HG03139 (cell line): ENCODE data around the gene COL23A1.

ENCODE experiments used
- ATAC-seq: cut with Tn5 transposase; IDR thresholded peaks from one replicate; pipeline ENCODE4 v1.9.1; 2021; ENCODE audit not compliant: unreplicated experiment

The COL23A1 gene

DNA sequence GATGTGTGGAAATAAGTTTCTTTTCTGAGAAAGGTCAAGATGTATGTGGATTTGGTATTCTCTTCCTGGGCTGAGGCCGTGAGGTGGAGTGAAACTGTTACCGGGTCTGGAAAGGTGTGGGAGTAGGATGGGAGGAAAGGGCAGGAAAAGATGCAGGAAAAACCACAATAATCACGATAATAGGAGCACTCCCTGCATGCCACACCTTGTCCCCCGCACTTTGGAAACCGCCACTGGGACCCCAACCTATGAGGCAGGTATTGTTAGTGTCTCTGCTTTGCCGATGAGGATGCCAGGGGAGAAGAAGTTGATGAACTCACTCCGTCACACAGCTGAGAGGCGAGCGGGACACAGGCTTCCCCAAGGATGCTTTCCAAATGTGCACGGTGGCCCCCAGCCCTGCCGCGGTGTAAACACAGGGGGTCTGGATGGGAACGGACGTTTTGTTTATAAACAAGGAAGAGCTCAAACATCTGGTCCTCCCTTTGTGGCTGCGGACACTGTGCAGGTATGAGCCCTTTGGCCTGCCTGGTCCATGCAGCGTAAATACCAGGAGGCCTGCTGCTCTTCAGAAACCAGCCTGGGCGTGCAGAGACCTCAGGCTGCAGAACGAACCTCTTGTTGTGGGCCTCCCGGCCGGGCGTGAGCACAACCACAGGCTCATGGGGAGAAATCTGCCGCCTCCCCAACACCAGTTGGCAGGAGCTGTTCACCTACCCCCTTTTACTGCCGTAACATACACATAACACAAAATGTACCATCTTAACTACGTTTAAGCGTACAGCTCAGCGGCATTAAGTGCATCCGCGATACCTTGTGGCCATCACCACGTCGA, 126.7 kb downstream of the COL23A1 start:
- ATAC-seq, result no peak

DNA sequence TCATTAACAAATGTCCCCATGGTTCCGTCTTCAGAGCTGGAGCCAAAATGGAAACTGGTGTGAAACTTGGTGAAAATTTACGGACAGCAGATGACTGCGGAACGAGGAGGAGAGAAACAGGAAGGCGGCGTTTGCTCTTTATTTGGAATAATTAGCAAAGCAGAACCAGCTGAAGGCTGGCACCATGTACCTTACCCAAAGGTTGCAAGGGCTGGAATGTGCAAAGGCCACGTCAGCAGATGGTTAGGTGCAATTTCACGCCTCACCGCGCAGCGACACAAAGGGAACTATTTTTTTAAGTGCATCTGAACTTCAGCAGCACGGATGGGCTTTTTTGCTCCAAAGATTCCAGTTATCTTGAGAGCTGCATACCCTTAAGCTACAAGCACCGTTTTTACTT, 127.4 kb downstream of the COL23A1 start:
- ATAC-seq, result no peak

DNA sequence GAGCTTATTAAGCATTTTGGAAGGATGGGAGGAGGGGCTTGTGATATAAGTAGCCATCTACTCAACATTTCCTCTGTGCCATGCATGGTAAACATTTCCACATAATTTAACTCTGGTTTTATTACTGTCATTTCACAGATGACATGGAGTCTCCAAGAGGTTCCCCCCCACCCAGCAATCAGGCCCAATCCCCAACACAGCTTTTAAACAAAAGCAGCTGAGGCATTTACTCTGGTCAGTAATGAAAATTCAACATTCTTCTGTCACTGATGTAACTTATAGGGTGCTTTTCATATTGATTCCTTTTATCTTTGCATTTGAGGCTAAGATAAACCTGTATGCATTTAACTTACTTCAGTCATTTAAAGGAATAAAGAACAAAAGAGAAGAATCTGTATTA, 128.1 kb downstream of the COL23A1 start:
- ATAC-seq, result no peak

DNA sequence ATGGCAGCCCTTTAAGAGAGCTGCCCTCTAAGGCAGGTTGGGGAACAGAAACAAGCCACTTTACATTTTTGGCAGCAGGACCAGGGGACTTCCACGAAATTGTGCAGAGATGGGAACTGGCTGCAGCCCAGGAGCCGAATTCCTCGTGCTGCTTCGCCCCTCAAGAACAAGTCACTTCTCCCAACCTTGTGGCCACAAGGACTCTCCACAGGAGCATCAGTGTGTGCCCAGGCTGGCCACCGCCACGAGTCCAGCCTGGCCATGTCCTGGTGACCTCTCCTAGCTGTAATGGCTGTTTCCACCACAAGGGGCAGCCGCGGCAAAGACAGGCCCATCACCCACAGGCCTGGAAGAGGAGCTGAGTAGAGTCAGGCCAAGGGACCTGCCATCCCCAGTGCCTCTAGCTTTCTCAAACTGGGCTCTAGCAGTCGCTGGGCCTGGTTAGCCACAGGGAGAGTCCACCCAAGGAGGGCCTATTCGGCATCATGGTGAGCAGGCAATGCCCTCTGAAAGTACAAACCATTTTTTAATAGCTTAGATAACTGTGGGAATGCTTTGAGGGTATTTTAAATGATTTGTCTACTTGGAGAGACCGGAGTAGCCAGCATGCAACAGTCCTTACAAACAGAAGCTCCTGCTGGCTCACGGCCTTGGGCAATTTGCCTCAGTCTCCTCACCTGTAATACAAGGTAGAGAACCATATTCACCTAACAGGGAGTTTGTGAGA, 129.0 kb downstream of the COL23A1 start:
- peak; percentile 73 for ATAC-seq

DNA sequence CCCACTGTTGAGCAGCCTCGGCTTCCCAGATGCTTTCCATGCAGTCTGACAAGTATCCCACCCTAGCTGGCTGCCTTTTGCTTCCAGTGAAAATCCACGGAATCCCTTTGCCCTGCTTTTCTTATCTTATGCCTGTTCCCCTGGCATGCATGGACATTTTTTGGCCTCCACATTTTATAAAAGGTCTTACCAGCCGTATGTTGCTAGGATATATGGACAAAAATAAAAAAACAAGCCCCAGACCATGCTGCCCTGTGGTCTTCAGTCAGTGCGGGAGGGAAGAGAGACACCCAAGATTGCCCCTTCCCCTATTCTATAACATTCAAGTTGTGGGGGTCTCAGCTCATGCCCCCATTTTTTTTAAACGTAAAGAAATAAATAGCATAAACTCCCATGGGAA, 129.6 kb downstream of the COL23A1 start:
- no peak for ATAC-seq

DNA sequence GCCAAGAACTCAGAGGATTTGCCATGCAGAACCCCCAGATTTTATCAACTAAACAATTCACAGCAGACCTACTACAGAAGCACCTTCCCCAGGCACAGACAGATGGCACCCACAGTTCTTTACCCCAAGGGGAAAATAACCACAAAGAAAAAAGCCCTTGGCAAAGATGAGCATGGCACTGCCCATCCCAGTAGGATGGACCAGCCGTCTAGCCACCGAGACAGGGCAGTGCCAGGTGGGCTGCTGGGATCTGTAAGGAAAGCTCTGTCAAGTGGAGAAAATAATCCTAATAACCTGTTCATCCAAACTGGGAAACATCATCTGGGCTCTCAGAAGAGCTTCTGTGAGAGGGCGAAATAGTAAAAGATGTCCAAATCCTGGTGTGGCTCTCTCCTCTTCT, 130.0 kb downstream of the COL23A1 start:
- ATAC-seq, result no peak

DNA sequence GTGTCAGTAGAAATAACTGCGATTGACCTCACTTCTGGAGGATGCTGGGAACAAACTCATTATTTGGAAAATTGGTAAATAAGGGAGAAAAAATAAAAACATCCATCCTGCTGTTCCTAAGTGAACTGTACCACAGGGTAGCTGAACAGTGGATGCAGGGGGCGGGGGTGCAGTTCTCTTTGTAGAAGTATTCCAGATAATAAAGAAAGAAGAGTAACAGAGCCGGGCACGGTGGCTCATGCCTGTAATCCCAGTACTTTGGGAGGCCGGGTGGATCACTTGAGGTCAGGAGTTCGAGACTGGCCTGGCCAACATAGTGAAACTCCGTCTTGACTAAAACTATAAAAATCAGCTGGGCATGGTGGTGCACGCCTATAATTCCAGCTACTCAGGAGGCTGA, 132.1 kb downstream of the COL23A1 start:
- no peak for ATAC-seq

DNA sequence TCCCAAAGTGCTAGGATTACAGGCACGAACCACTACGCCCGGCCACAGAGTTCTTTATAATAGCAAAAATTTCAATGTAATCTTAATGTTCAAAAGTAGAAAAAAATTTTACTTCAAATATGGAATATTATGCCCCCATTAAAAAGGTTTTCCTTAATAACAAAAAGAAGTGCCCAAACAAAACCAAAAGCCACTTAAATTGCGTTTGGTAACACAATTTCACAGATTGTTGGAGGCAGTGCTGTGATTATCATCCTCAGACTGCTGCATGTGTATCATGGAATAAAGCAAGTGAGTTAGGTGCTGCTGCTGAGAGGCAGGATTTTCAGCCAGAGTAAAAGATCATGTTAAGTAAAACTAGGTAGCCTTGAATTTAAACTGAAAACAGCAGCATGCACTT, 132.7 kb downstream of the COL23A1 start:
- no peak for ATAC-seq

DNA sequence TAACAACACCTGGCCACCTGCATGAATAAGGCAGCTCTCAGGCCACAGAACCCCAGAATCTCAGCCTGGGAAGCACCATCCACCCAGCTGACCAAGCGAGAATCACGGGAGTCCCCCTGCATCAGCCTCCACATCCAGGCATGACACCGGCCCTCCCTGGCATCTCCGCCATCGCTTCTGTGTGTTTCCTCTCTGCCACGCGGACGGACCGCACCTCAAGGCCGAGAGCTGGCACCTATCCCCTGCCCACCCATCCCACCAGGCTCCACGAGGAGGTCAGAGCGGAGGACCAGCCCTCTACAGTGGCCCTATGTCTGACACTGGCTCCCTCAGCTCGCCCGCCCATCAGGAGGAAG, 134.7 kb downstream of the COL23A1 start:
- ATAC-seq, result no peak

DNA sequence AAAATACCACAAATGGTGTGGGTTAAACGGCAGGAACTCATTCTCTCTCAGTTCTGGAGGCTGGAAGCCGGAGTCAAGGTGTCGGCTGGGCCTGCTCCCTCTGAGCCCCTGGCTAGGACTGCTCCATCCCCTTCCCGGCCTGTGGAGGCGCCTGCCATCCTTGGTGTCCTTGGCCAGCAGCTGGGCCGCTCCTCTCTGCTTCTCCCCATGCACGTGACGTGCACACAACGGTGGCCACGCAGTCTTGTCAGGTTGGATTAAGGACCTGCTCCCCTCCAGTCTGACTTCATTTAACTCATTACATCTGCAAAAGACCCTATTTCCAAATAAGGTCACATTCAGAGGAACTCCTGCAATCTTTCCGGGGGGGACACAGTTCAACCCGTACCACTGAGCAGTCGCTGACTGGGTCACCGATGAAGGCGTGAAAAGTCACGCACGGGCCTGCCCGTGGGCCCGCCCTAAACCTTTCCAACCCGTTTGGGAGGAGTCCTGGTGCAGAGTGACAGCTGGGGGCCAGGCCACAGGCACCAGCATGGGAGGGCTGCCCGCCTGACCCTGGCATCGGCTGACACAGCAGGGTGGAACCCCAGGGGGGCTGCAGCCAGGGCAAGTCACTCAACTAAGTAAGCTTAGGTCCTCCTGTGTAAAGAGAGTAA, 135.2 kb downstream of the COL23A1 start:
- no peak for ATAC-seq

DNA sequence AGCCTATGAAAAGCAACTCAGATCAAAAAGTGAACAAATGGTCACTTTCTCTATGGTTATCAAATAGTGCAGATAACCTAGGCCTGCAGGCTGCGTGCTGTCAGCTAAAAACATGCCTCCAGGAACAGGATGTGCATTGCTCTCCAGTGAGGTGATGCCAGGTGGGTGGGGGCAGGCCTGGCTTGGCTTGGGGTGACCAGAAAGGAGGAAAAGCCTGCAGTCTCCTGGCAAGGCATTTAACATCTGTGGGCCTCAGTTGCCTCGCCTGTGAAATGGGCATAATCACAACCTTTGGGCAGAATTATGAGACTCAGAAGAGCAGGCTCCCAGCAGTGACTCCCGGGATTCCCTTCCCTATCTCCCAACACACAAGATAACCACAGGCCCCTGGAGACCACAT, 135.9 kb downstream of the COL23A1 start:
- ATAC-seq, result no peak

DNA sequence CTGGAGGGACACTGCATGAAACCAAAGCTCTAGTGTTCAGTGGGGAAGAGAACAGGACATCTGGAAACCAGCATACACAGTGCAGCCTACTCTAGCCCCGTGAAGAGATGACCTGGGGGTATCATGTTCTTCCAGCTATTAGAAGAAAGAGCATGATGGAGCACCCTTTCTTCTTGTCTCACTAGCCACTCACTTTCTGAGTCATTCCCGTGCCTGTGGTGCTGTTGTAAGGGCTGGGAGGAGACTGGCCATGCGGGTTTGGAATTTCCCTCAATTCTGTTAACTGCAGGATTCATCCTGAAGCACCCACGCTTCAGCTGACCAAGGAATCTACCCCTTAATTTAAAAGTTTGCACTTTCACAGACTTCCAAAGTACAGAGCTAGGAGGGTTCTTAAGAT, 137.0 kb downstream of the COL23A1 start:
- no peak for ATAC-seq

DNA sequence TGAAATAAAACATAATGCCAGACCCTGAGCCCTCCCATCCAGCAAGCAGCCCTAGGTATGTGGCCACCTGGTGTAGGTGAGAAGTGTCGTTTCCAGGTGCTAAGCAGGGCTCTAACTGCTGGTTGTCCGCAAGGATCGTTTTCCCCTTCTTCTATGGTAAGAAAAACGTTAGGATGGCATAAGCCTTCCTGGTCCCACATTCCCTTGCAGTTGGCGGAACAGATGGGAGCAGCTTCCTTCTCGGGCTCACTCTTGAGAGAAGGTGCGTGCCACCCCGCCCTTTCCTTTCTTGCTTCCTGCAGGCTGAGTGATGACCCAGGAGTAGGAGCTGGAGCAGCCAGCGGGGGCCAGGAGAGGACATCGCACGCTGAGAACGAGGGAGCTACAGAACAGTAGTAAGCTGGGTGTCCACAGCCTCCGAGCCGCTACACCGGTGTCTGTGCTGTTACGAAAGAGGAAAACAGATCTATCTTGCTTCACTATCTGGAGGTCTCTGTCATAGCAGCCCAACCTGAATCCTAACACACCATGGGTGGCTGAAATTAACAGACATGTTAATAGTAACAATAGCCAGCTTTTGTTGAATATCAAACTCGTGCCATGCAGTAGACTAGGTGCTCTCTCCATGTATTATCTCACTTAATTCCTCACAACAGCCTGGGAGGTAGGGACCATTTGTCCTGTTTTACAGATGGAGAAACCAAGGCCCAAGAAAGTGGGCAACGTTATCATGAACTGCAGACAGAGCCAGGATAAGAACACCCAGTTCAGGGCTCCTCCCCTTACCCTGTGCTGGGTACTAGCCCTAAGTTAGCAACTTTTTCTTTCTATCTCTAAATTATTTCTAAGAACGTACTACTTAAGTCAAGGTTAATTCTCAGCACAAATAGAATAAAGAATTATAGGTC, 139.8 kb downstream of the COL23A1 start:
- ATAC-seq, result no peak

DNA sequence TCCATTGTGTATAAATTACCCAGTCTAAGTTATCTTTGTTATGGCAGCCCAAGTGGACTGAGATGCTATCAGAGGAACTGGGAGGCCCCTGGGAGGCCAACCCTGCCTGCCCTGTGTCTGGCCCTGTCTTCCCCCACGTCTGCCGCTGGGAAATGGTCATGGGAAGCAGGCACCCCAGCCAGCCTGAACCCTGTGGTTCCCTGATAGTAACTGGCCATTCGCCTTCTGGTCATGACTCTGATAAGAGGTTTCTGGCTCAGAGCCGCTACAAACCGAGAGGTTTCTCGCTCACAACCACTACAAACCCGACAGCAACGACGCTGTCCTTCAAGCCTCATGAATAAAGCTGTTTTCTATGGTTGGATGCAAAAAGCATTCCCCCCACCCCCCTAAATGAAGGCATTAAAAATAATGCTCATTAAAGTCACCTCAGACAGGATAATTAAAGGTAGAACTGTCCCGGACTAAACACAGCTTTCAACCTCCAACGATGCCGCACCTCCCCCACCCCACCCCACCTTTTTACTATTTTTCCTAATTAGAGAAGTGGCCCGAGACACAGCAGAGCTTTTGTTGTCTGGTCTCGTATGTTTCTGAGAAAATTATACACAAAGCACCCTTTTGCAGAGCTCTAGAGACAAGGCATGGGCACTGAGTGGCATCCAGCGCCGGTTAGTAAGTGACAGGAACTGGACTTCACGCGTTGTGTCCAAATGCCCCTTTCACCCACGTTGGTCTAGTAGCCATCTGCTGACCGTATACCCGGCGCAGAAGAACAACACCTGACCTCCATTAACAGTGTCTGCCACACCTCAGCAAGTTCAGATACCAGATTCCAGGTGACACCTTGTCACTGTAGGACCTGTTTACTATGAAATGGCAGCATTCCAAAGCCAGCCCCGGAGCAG, 140.8 kb downstream of the COL23A1 start:
- ATAC-seq, result no peak

DNA sequence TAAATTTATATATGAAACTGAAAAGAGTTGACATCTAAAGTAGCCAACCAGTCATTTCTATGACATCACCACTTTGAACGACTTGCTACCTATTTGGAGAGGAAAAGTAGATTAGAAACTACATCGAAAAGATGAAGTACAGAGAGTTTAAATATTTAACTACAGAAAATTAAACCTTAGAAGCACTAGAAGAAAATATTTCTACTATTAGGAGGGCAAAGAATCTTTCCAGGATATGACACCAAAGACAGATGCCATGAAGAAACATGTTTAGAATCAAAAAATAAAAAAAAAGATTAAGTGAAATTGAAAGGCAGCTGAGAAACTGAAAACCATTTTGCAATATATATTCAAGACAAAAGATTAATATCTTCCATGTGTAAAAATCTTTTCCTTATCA, 144.7 kb downstream of the COL23A1 start:
- no peak for ATAC-seq

DNA sequence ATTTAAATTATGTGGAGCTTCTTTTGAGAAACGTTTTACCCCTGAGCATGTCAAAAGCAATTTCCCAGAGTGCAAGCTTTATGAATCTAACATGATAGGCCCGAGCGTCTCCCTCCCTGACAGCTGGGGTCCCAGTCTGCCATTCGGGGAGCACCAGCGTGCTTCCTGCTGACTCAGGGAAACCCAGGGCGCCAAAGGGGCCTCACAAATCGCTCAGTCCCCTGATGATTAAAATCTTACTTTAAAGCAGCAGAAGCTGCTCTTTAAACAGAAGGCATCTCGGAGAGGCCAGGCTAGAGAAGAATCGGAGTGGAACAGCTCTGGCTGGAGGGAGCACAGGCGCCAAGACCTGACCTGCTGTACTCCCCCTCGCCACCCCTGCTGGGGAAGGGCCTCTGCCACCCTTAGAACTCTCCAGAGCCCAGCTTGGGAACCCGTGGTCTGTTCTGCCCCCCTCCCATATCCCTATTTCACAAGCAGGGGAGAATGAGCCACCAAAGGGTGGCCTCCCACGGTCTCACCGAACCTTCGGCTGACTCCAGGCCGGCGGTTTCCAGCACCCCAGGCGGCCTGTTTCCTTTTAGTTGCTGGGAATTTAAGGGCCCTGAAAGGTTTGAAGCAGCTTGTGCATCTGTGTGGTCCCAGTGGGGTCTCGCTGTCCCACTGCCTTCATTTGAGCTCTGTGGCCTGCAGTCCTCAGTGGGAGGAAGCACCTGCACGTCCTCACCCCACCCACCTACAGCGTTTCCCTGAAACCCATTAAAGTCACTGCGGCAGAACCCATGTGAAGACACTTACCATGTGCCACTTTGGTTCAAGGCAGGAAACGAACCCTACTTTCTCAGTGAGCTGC, 147.6 kb downstream of the COL23A1 start:
- ATAC-seq, result no peak

DNA sequence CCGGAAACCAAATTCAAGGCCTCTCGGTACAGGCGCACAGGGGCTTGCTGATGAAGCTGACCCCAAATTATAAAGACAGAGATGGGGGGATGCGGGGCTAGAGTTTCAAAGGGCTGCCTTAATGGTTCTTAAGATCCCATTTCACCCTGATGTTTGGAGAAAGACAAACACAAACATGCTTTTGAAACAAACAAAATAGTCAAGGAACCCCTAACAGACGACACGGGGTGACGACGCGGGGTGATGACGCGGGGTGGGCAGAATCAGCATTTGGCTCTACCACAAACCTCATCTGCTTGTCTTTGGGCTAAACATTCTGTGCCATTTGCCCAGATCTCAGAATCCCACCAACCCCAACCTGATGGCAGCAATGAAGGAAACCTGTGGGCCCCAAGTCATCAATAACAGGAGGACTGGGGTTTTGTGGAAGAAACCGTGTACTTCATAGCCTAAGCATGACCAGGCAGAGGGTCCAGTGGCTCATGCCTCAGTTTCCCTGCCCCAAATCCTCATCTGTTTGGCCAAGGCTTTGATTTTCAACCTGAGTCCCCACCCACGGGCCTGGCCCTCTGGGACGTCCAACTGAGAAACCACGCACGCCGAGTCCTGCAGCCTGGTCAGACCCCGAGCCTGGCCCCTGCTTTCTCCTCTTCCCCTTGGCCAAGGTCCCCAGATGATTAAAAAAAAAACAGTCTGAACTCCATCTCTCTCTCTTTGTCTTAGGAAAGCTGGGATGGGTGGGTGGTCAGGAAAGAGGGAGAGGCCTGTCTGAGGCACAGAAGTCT, 148.5 kb downstream of the COL23A1 start:
- ATAC-seq, result no peak

DNA sequence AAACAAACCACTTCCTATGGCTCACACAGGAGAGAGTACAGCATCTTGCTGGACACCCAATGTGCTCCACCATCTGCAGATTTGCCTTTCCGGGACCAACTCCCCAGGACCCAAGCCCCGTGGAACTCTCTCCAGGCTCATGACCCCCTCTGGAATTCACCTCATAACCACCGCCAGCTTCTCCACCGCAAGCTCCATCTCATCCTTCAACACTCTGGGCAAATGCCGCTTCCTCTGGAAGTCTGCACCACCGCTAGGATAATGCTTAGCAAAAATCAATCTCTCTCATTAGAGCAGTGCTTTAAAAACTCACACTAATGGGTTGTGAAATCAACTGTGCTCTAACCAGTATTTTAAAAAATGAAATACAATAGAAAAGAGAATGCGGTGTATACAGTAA, 150.0 kb downstream of the COL23A1 start:
- no peak for ATAC-seq
